NK-92 (cell line): ENCODE results near the gene NDUFS3.
"Not testable (repeated sequence)": the region's sequence is repeated elsewhere in the genome, so short reads cannot be mapped to it uniquely, and the experiment has no call there.

Experiments used
- DNase-seq: peaks from one replicate; lab custom pipeline; 2025; ENCODE audit not compliant: unreplicated experiment; lab: John Stamatoyannopoulos, UW

NDUFS3 gene

DNA sequence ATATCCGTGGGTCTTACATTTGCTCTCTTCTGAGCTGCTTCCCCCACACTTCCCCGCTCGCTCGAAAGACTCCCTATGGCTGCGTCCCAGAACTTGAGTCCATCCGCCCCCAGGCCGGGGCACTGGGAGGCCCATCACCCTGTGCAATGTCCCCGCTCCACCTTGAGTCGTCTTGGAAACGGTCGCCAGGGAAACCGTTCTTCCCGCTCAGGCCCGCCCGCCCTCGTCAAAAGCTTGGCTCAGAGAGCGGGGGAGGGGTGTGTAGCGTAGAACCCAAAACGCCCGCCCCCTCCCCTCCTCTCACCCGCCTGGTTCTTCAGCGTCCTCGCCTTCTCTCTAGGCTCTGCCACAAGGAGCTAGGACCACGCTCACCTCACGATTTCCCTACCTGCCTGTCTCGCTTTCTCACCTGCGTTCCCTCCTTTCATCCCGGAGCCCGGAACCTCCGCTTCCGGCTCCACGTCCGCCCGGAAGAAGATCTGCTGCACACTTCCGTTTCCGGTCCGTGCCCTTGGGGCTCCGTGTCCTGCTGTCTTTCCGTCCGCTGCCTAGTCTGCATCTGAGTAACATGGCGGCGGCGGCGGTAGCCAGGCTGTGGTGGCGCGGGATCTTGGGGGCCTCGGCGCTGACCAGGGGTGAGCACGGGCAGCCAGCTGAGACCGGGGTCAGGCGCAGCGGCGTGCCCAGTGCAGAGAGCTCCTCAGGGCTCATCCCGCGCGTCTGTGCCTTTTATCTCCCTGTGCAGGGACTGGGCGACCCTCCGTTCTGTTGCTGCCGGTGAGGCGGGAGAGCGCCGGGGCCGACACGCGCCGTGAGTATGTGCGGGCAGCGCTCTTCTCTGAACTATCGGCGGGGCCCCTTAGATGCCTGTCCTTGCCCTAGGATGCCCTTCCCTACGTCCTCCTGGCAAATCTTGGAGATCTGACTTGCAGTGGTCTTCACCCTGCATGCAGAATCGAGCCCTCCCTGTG is at the start of gene NDUFS3, which contains the start of gene KBTBD4:
TSS of gene NDUFS3 (plus strand) at position 551 of the 971 bp plus-strand sequence. CDS start at position 569, 18 bp downstream.
TSS of gene KBTBD4 (minus strand) at position 447 of the 971 bp plus-strand sequence. CDS start at position 428, 19 bp downstream.
- peak; percentile 31 for DNase-seq

DNA sequence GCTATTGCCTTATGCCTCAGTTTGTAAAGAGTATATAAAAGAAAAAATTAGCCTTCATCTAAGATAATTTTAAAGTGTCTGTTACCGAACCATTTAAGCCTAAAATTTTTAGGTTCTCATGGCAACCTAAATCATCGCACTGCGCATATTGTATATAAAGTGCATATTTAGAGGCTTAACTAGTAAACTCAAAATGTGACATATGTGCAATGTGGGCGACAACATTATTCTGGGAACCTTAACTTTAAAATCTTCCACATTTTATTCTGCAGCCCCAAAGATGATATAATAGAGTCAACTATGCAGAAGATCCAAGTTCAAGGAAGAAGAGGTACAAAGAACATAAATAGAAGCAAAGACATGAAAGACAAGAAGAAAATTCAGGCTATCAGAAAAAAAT is 48.9 kb upstream of the NDUFS3 start:
- no peak for DNase-seq

DNA sequence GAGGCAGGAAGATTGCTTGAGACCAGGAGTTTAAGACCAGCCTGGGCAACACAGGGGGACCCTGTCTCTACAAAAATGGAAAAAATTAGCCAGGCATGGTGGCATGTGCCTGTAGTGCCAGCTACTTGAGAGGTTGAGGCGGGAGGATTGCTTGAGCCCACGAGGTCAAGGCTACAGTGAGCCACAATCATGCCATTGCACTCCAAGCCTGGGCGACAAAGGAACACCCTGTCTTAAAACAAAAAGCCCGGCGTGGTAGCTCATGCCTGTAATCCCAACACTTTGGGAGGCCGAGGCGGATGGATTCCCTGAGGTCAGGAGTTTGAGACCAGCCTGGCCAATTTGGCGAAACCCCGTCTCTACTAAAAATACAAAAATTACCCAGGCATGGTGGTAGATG is 48.2 kb upstream of the NDUFS3 start:
- DNase-seq: not testable (repeated sequence)

DNA sequence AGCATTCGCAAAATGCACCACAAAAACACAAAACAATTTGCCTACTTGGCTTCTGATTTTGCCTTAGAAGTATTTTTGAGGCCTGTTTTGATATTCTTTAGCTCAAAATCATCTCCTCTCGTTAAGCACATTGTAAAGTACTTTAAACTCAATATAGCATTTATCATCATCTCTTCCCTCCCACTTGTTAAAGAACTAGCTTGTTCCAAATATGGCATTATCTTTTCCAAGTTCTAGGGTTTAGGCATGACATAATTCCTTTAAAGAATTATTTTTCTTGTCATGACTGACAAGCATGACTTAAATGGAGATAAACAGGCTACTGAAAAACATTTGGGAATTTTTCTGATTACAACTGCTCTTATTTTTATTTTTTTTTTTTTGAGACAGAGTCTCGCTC is 47.2 kb upstream of the NDUFS3 start:
- no peak for DNase-seq

DNA sequence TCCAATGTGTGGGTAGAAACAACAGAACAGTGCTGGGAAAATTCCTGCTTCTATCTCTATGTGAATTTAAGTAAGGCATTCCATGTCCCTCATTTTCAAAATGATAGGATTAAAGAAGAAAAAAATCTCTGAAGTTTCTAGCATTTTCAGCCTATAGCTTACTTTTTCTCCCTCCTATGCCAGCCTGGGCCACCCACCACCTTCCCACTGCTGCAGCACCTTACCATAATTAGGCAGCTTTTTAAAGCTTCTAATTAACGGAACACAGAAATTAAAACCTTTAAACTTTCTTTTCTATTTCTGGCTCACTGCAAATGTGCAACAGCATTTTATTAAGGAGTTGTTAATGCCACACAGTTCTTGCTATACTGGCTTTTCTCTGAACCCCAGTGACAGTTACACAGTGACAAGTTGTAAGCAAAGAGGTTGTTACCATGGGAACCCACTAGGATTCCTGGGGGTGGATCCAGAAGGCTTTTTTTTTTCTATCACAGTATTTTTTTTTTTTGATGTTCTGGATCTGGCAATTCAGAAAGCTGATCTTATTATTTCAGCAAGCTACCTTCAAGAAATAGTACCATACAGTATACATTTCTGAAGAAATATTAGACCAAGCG is 46.2 kb upstream of the NDUFS3 start:
- DNase-seq: no peak

DNA sequence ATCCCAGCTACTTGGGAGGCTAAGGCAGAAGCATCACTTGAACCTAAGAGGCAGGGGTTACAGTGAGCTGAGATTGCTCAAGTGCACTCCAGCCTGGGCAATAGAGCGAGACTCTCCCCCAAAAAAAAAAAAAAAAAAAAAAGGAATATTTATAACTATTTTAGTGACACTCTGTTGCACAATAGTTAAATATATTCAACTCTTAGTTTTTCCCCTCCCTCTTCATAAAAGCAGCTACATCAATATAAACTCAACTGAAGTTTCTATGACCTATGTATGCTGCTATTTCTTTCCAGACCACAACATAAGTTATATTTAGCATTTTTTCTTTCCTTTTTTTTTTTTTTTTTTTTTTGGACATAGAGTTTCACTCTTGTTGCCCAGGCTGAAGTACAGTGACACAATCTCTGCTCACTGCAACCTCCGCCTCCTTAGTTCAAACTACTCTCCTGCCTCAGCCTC is 45.2 kb upstream of the NDUFS3 start:
- DNase-seq: no peak

DNA sequence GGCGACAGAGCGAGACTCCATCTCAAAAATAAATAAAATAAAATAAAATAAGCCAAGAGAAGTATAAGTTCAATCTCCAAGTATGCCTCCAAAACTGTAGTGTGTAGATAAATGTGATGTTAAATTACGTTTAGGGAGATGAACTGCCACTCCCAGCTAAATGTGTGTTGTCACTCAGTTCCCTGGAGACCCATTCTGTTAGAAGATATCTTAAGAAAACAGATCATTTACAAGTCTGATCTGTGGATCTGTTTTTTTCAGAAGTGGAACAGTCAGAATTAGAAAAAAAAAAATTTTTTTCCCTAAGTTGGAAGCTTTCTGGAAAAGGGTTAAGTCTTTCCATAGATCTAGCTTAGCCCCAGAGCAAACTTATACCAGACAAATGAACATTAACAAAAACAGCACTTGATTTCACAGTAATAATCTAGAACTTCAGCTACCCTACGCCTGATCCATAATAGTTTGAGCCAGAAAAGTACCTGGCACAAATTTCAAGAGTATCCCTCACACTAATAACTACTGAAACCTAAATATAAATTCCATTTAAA is 44.1 kb upstream of the NDUFS3 start:
- no peak for DNase-seq

DNA sequence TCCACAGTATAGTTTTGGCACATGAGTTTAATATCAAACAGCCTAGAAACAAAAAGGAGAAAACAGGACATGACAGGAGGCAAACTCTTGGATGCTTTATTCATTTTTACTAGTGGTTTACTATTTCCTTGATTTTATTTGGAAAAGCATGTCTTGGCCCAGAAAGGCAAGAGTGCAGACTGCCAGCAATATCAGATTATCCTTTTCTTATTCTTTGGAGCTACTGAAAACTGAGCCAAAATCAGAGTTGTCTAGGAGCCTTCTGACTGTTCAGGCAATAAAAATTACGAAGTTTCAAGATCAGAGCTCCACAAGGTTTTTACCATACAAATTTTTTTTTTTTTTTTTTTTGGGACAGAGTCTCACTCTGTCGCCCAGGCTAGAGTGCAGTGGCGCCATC is 42.0 kb upstream of the NDUFS3 start:
- no peak for DNase-seq

DNA sequence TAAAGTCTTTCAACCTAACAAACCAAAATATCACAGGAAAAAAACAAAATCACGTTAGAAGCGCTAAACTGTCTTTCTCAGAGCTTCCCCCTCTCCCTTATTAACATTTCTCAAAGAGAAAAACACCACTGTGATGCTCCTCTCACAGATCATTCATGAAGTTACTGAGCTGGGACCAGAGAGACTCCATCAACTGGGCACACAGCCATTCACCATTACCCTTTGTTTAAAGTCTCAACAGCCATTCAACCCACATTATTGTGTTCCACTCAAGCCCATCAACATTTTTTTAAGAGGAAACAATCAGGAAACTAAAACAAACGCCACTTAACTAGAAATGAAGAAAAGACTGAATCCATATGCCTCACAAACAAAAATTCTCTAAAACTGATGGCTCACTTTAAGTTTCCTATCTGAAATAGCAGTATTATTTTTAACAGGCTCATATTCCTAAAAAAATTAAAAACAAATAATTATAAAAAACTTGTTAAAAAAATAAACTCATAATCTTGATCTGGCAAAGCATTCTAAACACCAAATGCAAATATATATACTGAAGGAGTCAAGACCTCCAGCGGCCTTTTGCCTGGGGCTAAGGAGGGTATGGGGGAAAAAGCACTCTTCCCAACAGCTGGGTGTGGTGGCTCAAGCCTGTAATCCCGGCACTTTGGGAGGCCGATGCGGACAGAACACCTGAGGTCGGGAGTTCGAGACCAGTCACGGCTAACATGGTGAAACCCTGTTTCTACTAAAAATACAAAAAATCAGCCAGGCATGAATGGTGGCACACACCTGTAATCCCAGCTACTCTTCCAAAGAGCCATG is 39.9 kb upstream of the NDUFS3 start:
- DNase-seq: no peak

DNA sequence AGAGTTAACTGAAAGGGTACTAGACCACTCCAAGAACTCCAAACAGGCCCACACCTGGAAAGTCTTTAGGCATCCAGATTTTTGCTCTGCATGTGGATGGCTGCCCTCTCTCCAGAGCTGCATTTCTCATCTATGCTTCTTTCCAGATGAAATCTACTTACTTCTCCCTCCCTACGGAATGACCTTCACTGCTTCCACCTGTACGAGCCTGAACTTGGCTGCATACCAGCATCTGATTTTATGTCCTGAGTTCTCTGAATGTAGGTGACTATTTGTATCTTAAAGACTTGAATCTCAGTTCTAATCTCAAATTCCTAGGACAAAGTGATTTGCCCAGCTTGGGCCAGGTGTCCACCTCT is 39.2 kb upstream of the NDUFS3 start:
- no peak for DNase-seq

DNA sequence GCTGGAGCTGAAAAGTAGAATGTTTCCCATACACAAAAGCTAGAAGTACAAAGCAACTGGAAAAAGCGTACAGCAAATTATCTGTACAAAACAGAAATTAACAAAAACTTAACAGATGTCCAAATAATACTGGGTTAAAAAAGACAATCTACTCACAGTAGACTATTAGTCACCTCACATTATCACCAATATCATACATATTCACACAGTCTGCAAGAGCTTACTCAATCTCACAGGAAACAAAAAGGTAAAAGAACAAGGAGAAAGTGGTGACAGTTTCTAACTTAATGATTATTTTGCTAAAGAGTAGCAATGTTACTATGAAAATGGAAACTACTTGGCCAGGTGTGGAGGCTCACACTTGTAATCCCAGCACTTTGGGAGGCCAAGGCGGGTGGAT is 37.8 kb upstream of the NDUFS3 start:
- no peak for DNase-seq

DNA sequence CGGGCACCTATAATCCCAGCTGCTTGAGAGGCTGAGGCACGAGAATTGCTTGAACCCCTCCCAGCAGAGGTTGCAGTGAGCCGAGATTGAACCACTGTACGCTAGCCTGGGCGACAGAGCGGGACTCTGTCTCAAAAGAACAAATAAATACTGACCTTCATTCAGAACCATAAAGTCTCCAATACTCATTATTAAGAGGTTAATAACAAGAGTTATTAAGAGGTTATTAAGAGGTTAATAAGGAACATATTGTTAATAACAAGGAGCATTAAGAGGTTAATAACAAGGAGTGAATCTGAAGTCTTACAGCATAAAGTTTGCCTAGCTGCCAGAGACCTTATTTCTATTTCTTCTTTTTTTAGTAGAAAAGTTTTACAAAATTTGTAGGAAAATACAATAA is 33.6 kb upstream of the NDUFS3 start:
- no peak for DNase-seq

DNA sequence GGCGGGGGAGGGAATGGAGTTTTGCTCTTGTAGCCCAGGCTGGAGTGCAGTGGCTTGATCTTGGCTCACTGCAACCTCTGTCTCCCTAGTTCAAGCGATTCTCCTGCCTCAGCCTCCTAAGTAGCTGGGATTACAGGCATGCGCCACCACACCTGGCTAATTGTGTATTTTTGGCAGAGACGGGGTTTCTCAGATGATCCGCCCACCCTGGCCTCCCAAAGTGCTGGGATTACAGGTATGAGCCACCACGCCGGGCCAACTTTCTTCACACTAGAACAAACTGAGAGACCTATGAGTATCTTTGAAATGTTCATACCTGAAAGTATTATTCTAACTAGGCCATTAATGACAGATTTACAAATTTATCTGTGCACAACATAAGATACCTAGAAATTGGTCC is 32.6 kb upstream of the NDUFS3 start:
- not testable (repeated sequence) for DNase-seq

DNA sequence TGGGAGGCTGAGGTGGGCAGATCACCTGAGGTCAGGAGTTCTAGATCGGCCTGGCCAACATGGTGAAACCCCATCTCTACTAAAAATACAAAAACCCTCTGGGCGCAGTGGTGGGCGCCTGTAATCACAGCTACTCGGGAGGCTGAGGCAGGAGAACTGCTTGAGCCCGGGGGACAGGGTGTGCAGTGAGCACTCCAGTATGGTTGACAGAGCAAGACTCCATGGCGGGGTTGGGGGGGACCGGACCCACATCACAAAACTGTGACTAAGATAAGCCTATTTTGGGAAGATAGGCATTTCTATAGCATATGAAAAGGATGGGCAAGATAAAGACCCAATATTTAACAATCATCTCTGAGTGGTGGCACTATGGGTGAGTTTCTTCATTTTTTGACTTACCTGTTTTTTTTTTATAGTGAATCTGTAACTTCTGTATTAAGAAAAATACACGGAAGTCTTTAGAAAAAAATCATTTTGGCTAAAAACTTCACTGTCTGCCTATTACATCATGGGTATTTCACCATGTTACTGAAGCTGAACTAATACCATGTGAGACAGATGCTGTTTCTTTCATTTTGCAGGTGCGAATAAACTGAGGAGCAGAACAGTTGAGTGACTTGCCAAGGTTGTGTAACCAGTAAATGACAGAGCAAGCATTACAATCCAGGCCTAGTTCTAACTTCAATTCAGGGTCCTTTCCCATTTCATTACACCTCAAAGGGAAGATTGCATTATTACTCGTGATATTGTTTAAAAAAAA is 28.4 kb upstream of the NDUFS3 start:
- no peak for DNase-seq

DNA sequence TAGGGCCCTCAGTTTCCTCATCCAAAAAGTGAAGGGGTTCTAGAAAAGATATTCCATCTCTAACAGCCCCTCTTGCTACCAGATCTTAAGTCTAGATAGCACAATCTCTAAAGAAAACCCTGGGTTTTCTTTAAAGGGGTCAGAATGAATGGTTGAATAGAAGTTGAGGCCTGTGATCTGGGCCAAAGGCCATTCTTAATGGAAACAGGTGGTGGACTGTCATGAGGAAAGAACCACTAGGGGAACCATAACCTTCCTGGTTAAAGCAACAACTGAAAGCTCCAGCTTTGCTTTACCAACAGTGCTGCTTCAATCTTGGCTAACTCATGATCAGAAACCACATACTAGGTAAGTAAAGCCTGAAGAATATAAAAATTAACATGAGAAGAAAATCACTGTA is 27.8 kb upstream of the NDUFS3 start:
- no peak for DNase-seq

DNA sequence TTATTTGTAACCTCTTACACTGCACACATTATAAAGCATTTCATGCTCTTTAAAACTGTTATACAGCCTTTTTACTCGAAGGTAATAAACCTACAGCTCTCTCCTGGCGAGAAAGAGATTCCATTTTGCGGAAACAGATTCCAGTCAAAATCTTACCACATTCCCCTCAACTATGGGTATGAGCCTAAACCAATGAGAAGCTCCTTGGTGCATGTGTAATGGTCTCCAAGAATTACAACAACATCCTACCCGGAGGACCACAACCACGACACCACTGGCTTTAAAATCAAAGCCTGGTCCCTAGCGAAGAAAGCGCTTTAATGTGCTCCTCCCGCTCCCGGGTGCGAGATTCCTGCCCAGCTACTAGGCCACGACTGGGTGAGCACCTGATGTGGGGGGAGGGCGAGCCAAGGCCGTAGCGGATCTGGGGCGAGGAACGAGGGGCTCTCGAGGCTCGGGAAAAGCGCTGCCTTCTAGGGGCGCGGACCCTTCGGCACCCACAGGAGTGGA is 26.8 kb upstream of the NDUFS3 start:
- no peak for DNase-seq

DNA sequence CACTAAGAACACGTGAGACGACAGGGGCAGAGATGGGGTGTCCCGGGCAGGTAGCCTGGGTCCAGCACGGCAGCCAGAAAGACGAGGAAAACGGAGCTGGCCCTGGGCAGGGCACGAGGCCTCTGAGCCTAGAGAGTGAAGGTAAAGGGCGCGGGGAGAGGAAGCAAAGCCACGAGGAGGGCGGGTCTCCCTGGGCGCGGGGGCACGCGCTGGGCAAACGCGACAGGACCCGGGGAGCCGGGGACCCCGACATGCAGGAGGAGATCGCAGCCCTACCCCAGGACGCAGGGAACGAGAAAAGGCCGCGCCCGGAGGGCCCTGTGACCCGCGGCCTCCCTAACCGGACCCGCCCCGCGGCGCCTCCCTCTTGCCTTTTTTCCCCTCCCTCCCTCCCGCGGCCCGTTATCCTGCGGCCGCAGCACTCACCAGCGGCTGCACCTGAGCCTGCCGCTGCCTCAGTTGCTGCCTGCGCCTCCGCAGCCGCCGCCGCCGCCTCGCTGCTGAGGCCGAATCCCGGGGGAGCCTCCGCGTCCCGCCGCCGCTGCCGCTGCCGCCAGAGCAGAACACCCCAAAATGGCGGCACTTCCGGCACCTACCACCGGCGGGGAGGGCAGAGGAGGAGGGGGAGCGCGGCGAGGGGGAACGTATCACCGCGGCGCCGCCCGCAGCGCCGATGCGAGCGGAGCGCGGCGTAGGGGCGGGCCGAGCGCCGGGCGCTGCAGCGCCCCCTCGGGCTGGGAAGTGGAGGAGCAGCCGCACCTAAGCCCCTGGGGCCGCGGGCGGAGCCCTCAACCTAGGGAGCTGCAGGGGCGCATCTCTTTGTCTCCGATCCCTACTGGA is 26.1 kb upstream of the NDUFS3 start, which contains the start of gene CELF1:
TSS of gene CELF1 (minus strand) at position 567 of the 840 bp plus-strand sequence. CDS start 53,609 bp downstream, outside the sequence.
- DNase-seq: peak; percentile 28

DNA sequence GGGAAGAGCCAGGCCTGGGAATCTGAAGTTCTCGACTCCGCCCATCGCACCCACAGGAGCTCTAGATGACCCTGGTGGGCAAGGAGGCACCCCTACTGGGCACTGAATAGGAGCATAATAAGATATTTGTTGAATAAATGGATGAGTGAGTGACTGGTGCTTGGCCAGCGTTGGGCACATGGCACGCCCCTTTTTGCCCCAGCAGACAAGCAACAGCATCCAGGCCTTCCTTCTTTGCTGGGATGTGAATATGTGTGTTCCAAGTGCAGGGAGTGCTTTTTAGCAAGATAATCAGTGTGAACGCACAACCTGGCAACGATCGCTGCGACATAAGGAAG is 25.5 kb upstream of the NDUFS3 start:
- DNase-seq: no peak

DNA sequence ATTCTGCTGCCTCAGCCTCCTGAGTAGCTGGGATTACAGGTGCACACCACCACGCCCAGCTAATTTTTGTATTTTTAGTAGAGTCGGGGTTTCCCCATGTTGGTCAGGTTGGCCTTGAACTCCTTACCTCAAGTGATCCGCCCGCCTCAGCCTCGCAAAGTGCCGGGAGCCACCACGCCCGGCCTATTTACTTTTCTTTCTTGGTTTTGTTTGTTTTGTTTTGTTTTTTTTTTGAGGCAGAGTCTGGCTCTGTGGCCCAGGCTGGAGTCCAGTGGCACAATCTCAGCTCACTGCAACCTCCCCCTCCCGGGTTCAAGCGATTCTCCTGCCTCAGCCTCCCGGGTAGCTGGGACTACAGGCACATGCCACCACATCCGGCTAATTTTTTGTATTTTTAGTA is 21.9 kb upstream of the NDUFS3 start:
- not testable (repeated sequence) for DNase-seq
